Measurements from ENCODE around the gene TRIM28.
"Not testable (repeated sequence)": the region's sequence is repeated elsewhere in the genome, so short reads cannot be mapped to it uniquely, and the experiment has no call there.

TRIM28 gene

GRCh38 chr19:58575183-58576041 is 31.5 kb downstream of the TRIM28 start:
- FAIRE-seq (peak; percentile 90), DNase-seq (ENCODE audit: insufficient read length) (peak; percentile 72)
- TF ChIP-seq POLR2AphosphoS5 (IDR thresholded peaks at IDR 0.05; ENCODE audit: low read depth, low read length) (peak; percentile 60), TAF1 (IDR thresholded peaks at IDR 0.05; ENCODE audit: borderline replicate concordance, low read depth, low read length) (no peak), POLR2A (IDR thresholded peaks at IDR 0.05; ENCODE audit: low read depth, low read length) (peak; percentile 70; the same call in 1 of the 2 replicates)

DNA sequence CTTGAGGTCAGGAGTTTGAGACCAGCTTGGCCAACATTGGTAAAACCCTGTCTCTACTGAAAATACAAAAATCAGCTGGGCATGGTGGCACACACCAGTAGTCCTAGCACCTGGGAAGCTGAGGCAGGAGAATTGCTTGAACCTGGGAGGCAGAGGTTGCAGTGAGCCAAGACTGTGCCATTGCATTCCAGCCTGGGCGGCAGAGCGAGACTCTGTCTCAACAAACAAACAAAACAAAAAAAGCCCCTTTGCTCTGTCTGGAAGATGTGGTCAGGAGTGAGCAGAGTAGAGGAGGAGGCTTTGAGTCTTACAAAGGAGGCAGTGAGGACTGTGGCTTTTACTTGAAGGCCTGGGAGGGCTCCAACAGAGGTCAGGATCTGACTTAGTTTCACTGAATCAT is 33.7 kb downstream of the TRIM28 start:
- DNase-seq (ENCODE audit: insufficient read length); FAIRE-seq: not testable (repeated sequence)

GRCh38 chr19:58578012-58578925 is 34.4 kb downstream of the TRIM28 start:
- DNase-seq (ENCODE audit: insufficient read length): no peak
- FAIRE-seq: peak; percentile 38
- TF ChIP-seq POLR2A (IDR thresholded peaks at IDR 0.05; ENCODE audit: low read depth, low read length) (no peak), TAF1 (IDR thresholded peaks at IDR 0.05; ENCODE audit: borderline replicate concordance, low read depth, low read length) (no peak), POLR2AphosphoS5 (IDR thresholded peaks at IDR 0.05; ENCODE audit: low read depth, low read length) (no peak)

DNA sequence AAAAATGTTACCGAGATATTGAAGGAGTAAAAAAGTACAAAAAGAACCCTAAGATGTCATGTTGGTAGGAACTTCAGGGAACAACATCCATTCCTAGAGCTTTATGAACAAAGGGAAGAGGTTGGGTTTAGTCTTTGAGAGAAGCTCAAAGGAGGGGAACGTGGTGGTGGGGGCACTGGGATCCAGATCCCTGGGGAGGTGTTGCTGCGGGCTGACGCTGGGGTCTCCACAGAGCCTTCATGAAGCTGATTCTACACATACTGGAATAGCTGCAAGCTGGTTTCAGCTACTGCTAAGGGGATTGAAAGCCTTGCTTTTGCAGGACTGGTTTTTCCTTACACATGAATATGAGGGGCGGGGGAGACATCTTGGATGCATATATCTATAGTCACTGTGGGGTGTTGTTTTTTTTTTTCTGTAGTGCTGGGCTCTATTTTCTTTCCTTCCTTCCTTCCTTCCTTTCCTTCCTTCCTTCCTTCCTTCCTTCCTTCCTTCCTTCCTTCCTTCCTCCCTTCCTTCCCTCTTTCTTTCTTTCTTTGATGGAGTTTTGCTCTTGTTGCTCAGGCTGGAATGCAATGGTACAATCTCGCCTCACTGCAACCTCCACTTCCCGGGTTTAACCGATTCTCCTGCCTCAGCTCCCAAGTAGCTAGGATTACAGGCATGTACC is 35.7 kb downstream of the TRIM28 start:
- no peak for DNase-seq (ENCODE audit: insufficient read length)
- TF ChIP-seq TAF1 (IDR thresholded peaks at IDR 0.05; ENCODE audit: borderline replicate concordance, low read depth, low read length): no peak
- no peak for TF ChIP-seq POLR2AphosphoS5 (IDR thresholded peaks at IDR 0.05; ENCODE audit: low read depth, low read length)
- no peak for TF ChIP-seq POLR2A (IDR thresholded peaks at IDR 0.05; ENCODE audit: low read depth, low read length)
- FAIRE-seq: no peak

- FAIRE-seq (peak; percentile 78), DNase-seq (ENCODE audit: insufficient read length) (peak; percentile 69)
- TF ChIP-seq POLR2A (IDR thresholded peaks at IDR 0.05; ENCODE audit: low read depth, low read length): no peak
- TF ChIP-seq POLR2AphosphoS5 (IDR thresholded peaks at IDR 0.05; ENCODE audit: low read depth, low read length): no peak
- no peak for TF ChIP-seq TAF1 (IDR thresholded peaks at IDR 0.05; ENCODE audit: borderline replicate concordance, low read depth, low read length)
Observed at GRCh38 chr19:58581227-58582141, 37.6 kb downstream of the TRIM28 start.

DNA sequence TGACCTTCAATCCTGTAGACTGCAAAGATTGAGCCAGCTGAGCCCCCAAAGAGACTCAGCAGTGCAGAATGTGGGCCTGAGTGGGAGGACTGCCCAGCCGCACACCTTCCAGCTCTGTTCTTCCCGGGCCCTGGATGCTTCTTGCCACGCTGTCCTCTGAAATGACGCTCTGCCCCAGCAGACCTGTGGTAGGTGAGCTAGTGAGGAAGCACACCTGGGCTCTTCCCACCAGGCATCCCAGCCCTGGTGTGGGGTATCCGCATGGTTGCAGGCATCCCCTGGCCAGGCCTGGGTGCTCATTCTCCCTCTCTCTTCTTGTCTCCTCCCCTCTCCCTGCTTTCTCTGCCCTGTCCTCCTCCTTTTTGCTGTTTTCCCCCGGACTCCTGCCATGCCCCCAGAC is 39.1 kb downstream of the TRIM28 start:
- FAIRE-seq: no peak
- TF ChIP-seq POLR2AphosphoS5 (IDR thresholded peaks at IDR 0.05; ENCODE audit: low read depth, low read length): no peak
- TF ChIP-seq POLR2A (IDR thresholded peaks at IDR 0.05; ENCODE audit: low read depth, low read length): no peak
- TF ChIP-seq TAF1 (IDR thresholded peaks at IDR 0.05; ENCODE audit: borderline replicate concordance, low read depth, low read length): no peak
- no peak for DNase-seq (ENCODE audit: insufficient read length)

- FAIRE-seq (no peak), DNase-seq (ENCODE audit: insufficient read length) (no peak)
- no peak for TF ChIP-seq POLR2A (IDR thresholded peaks at IDR 0.05; ENCODE audit: low read depth, low read length)
- TF ChIP-seq TAF1 (IDR thresholded peaks at IDR 0.05; ENCODE audit: borderline replicate concordance, low read depth, low read length): no peak
- no peak for TF ChIP-seq POLR2AphosphoS5 (IDR thresholded peaks at IDR 0.05; ENCODE audit: low read depth, low read length)
Observed at GRCh38 chr19:58584498-58585441, 40.9 kb downstream of the TRIM28 start.

GRCh38 chr19:58585442-58586132 is 41.7 kb downstream of the TRIM28 start:
- DNase-seq (ENCODE audit: insufficient read length) (no peak), FAIRE-seq (no peak)
- TF ChIP-seq POLR2AphosphoS5 (IDR thresholded peaks at IDR 0.05; ENCODE audit: low read depth, low read length) (no peak), POLR2A (IDR thresholded peaks at IDR 0.05; ENCODE audit: low read depth, low read length) (no peak)

DNA sequence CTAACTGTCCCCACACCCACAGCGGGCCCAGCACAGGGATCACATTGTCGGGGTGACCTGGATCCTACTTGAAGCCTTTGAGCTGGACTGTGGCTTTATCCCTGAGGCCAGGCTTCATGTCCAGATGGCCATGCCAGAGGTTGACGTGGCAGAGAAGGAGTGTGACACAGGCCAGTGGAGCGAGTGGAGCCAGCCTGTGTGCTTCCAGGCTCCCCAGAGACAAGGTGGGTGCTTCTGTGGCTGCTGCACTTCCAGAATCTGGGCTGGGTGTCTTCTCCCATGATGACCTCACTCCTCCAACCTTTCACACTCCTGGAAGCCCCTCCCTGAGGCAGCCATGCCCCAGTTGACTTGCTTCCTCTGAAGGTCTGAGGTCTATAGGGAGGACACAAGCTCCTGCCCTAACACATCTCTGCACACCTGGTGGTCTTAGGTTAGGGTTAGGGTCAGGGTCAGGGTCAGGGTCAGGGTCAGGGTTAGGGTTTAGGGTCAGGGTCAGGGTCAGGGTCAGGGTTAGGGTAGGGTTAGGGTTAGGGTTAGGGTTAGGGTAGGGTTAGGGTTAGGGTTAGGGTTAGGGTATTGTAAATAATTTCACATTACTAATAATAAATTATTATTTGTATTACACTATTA is 42.4 kb downstream of the TRIM28 start:
- no peak for FAIRE-seq
- no peak for TF ChIP-seq TAF1 (IDR thresholded peaks at IDR 0.05; ENCODE audit: borderline replicate concordance, low read depth, low read length)
- TF ChIP-seq POLR2A (IDR thresholded peaks at IDR 0.05; ENCODE audit: low read depth, low read length): no peak
- no peak for TF ChIP-seq POLR2AphosphoS5 (IDR thresholded peaks at IDR 0.05; ENCODE audit: low read depth, low read length)
- DNase-seq (ENCODE audit: insufficient read length): no peak

Measured in GM12892 (cell line).